ENCODE data around the gene SOS1. TPM values are rescaled to one million over a fixed set of nuclear protein-coding genes. Genes with fewer than 3 reads are reported as not detected.
"Not testable (repeated sequence)": the region's sequence is repeated elsewhere in the genome, so short reads cannot be mapped to it uniquely, and the experiment has no call there.

SOS1 gene
- total RNA-seq, 6 donors from 2014 or later: 10.4 to 51.2 (median 25.3) TPM

- H3K27me3 ChIP-seq: no peaks in the 10 kb centered on the region
- DNase-seq: no peak
- no peak for TF ChIP-seq EP300 (IDR thresholded peaks at IDR 0.05)
- TF ChIP-seq POLR2AphosphoS5 (IDR thresholded peaks at IDR 0.05): no peak
- TF ChIP-seq POLR2A (IDR thresholded peaks at IDR 0.05): no peak
- no peak for TF ChIP-seq CTCF (IDR thresholded peaks at IDR 0.05)
- H3K27ac ChIP-seq: no peak overlapping the region
- no peak overlapping the region for H3K4me3 ChIP-seq
- H3K36me3 ChIP-seq: no peaks in the 10 kb centered on the region
- 87 to 89% methylated on average over 6 of the region's 6 CpGs for whole genome bisulfite sequencing, 2 donors
- no peaks in the 10 kb centered on the region for H3K4me1 ChIP-seq
- ATAC-seq (ENCODE audit: low FRiP score in 2 of 2): no peak
- H3K9me3 ChIP-seq: no peaks in the 10 kb centered on the region
Measured at GRCh38 chr2:39156846-39157245, 36.0 kb upstream of the SOS1 start.

- ATAC-seq (ENCODE audit: low FRiP score in 2 of 2): no peak
- TF ChIP-seq POLR2AphosphoS5 (IDR thresholded peaks at IDR 0.05): no peak
- TF ChIP-seq EP300 (IDR thresholded peaks at IDR 0.05): no peak
- no peak for TF ChIP-seq CTCF (IDR thresholded peaks at IDR 0.05)
- TF ChIP-seq POLR2A (IDR thresholded peaks at IDR 0.05): no peak
- DNase-seq: no peak
Measured at GRCh38 chr2:39156107-39156506, 35.3 kb upstream of the SOS1 start.

GRCh38 chr2:39155573-39155972, 34.7 kb upstream of the SOS1 start:
- H3K4me1 ChIP-seq; DNase-seq; H3K4me3 ChIP-seq; H3K9me3 ChIP-seq; H3K36me3 ChIP-seq; H3K27me3 ChIP-seq; H3K27ac ChIP-seq; ATAC-seq (ENCODE audit: low FRiP score in 2 of 2): not testable (repeated sequence)
- WGBS, 2 donors: 82 to 91% methylated on average over 4 of the region's 4 CpGs

More at GRCh38 chr2:39156107-39156506, 35.3 kb upstream of the SOS1 start:
- no peak overlapping the region for H3K4me3 ChIP-seq
- H3K4me1 ChIP-seq: no peaks in the 10 kb centered on the region
- H3K9me3 ChIP-seq: no peaks in the 10 kb centered on the region
- H3K36me3 ChIP-seq: no peaks in the 10 kb centered on the region
- no peak overlapping the region for H3K27ac ChIP-seq
- no peaks in the 10 kb centered on the region for H3K27me3 ChIP-seq

GRCh38 chr2:39154944-39155343, 34.1 kb upstream of the SOS1 start:
- TF ChIP-seq POLR2AphosphoS5 (IDR thresholded peaks at IDR 0.05) (no peak), EP300 (IDR thresholded peaks at IDR 0.05) (no peak), CTCF (IDR thresholded peaks at IDR 0.05) (no peak), POLR2A (IDR thresholded peaks at IDR 0.05) (no peak)
- Histone ChIP-seq H3K4me1 (no peaks in the 10 kb centered on the region), H3K36me3 (no peaks in the 10 kb centered on the region), H3K4me3 (no peak overlapping the region), H3K27me3 (no peaks in the 10 kb centered on the region), H3K9me3 (no peaks in the 10 kb centered on the region), H3K27ac (no peak overlapping the region)
- DNase-seq (no peak), ATAC-seq (ENCODE audit: low FRiP score in 2 of 2) (no peak)
- WGBS, 2 donors: 84 to 93% methylated on average over 3 of the region's 3 CpGs

GRCh38 chr2:39153312-39153711, 32.5 kb upstream of the SOS1 start:
- H3K27me3 ChIP-seq: no peaks in the 10 kb centered on the region
- no peak overlapping the region for H3K27ac ChIP-seq
- no peak for DNase-seq
- 98 to 100% methylated on average over 1 of the region's 1 CpG for WGBS, 2 donors
- no peaks in the 10 kb centered on the region for H3K4me1 ChIP-seq
- H3K9me3 ChIP-seq: no peaks in the 10 kb centered on the region
- no peak for TF ChIP-seq POLR2AphosphoS5 (IDR thresholded peaks at IDR 0.05)
- TF ChIP-seq EP300 (IDR thresholded peaks at IDR 0.05): no peak
- TF ChIP-seq CTCF (IDR thresholded peaks at IDR 0.05): no peak
- no peak for TF ChIP-seq POLR2A (IDR thresholded peaks at IDR 0.05)
- no peak for ATAC-seq (ENCODE audit: low FRiP score in 2 of 2)
- H3K4me3 ChIP-seq: no peak overlapping the region
- H3K36me3 ChIP-seq: no peaks in the 10 kb centered on the region

Data from upper lobe of left lung (tissue), 6 donors.